ENCODE measurements around the gene CORO2A.

CORO2A gene

GRCh38 chr9:98203153-98203552 is 10.7 kb upstream of the CORO2A start:
- H3K4me3 ChIP-seq (ENCODE audit: low read length): no peak overlapping the region
- H4K5ac ChIP-seq (ENCODE audit: low read length): no peak overlapping the region
- no peaks in the 10 kb centered on the region for H3K79me1 ChIP-seq (ENCODE audit: low read length)
- no peak overlapping the region for H2BK15ac ChIP-seq (replicated peaks; ENCODE audit: low read depth)
- no peak overlapping the region for H4K8ac ChIP-seq (ENCODE audit: low read depth, low read length)
- H3K27me3 ChIP-seq (ENCODE audit: insufficient read depth, low read length, poor library complexity): no peaks in the 10 kb centered on the region
- H3K9ac ChIP-seq (ENCODE audit: low read length): no peak overlapping the region
- H3K79me2 ChIP-seq (ENCODE audit: control insufficient read depth, insufficient read depth, low read length): no peaks in the 10 kb centered on the region
- no peak overlapping the region for H3K4me2 ChIP-seq (ENCODE audit: low read length)
- no peak overlapping the region for H2AK5ac ChIP-seq (ENCODE audit: low read length)
- H3K18ac ChIP-seq (ENCODE audit: low read length): no peak overlapping the region
- H3K36me3 ChIP-seq (ENCODE audit: control insufficient read depth, insufficient read depth, low read length): peaks cover 3% of the 10 kb centered on the region
- H3K27ac ChIP-seq (ENCODE audit: low read depth, low read length): no peak overlapping the region
- DNase-seq: no peak
- no peak overlapping the region for H2BK5ac ChIP-seq (ENCODE audit: low read length)
- no CpG with 5 or more reads among the region's 7 CpGs for WGBS (ENCODE audit: extremely low coverage, insufficient coverage, low lambda C conversion rate)
- H3K4ac ChIP-seq (ENCODE audit: low read depth, low read length): no peak overlapping the region
- H3K23ac ChIP-seq (ENCODE audit: low read length): no peak overlapping the region
- no peak overlapping the region for H2BK120ac ChIP-seq (ENCODE audit: low read depth, low read length)
- no peaks in the 10 kb centered on the region for H3K4me1 ChIP-seq (ENCODE audit: control insufficient read depth, low read depth, low read length)
- H3K56ac ChIP-seq (ENCODE audit: low read length): no peak overlapping the region

DNA sequence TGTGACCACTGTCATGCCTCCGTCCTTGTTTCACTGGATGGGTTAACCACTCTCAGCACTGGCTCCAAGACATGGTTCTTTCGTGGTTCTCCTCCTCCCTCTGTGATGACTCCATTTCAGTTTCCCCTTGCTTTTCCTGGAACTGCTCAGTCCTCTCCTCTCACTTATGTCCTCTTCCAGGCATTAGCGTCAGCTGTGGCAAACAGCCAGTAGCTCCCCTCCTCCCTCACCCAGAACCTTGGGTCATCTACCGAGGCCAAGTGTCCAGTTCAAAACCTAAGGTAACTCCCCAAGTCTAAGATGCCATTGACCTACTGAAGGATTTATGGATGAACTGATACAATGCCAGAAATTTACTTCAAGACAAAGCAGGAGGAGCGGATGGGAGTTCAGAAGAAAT is 9.8 kb upstream of the CORO2A start:
- Histone ChIP-seq H3K56ac (ENCODE audit: low read length) (no peak overlapping the region), H4K8ac (ENCODE audit: low read depth, low read length) (no peak overlapping the region), H3K18ac (ENCODE audit: low read length) (no peak overlapping the region), H3K27me3 (ENCODE audit: insufficient read depth, low read length, poor library complexity) (no peaks in the 10 kb centered on the region), H4K5ac (ENCODE audit: low read length) (no peak overlapping the region), H3K9ac (ENCODE audit: low read length) (no peak overlapping the region), H3K23ac (ENCODE audit: low read length) (no peak overlapping the region), H3K79me1 (ENCODE audit: low read length) (no peaks in the 10 kb centered on the region), H3K4me2 (ENCODE audit: low read length) (no peak overlapping the region), H3K4me3 (ENCODE audit: low read length) (no peak overlapping the region), H3K36me3 (ENCODE audit: control insufficient read depth, insufficient read depth, low read length) (peaks cover 2% of the 10 kb centered on the region), H2BK120ac (ENCODE audit: low read depth, low read length) (no peak overlapping the region), H3K79me2 (ENCODE audit: control insufficient read depth, insufficient read depth, low read length) (no peaks in the 10 kb centered on the region), H2AK5ac (ENCODE audit: low read length) (no peak overlapping the region), H3K27ac (ENCODE audit: low read depth, low read length) (no peak overlapping the region), H2BK15ac (replicated peaks; ENCODE audit: low read depth) (no peak overlapping the region), H3K4me1 (ENCODE audit: control insufficient read depth, low read depth, low read length) (no peaks in the 10 kb centered on the region), H3K4ac (ENCODE audit: low read depth, low read length) (no peak overlapping the region), H2BK5ac (ENCODE audit: low read length) (no peak overlapping the region)
- DNase-seq: no peak
- WGBS (ENCODE audit: extremely low coverage, insufficient coverage, low lambda C conversion rate): no CpG with 5 or more reads among the region's 5 CpGs

- WGBS (ENCODE audit: extremely low coverage, insufficient coverage, low lambda C conversion rate): no CpG with 5 or more reads among the region's 7 CpGs
These were observed 9.3 kb upstream of the CORO2A start for GRCh38 chr9:98201749-98202148.

DNA sequence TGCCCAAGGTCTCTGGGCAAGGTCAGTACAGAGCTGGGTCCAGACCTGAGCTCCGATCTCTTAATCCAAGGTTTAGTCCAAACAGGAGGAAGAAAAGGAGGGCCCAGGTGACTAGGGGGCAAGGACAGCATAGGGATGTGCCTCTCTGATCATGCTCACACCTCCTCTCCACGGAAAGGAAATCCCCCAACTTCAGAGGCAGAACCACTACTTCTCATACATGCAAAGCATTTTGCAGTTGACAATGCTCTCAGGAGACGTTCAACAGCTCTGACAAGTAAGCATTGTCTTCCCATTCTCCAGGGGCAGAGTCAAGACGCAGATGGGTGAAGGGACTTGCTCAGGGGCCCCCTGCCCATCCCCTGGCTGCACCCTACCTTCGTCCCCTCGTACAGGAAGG is 8.7 kb upstream of the CORO2A start:
- Histone ChIP-seq H3K4me3 (ENCODE audit: low read length) (no peak overlapping the region), H3K4ac (ENCODE audit: low read depth, low read length) (no peak overlapping the region), H2AK5ac (ENCODE audit: low read length) (no peak overlapping the region), H4K5ac (ENCODE audit: low read length) (no peak overlapping the region), H3K4me2 (ENCODE audit: low read length) (no peak overlapping the region), H3K9ac (ENCODE audit: low read length) (no peak overlapping the region), H3K36me3 (ENCODE audit: control insufficient read depth, insufficient read depth, low read length) (peaks cover 2% of the 10 kb centered on the region), H2BK120ac (ENCODE audit: low read depth, low read length) (no peak overlapping the region), H3K4me1 (ENCODE audit: control insufficient read depth, low read depth, low read length) (no peaks in the 10 kb centered on the region), H3K27ac (ENCODE audit: low read depth, low read length) (no peak overlapping the region), H3K79me1 (ENCODE audit: low read length) (no peaks in the 10 kb centered on the region), H4K8ac (ENCODE audit: low read depth, low read length) (no peak overlapping the region), H3K23ac (ENCODE audit: low read length) (no peak overlapping the region), H3K27me3 (ENCODE audit: insufficient read depth, low read length, poor library complexity) (no peaks in the 10 kb centered on the region), H2BK15ac (replicated peaks; ENCODE audit: low read depth) (no peak overlapping the region), H3K56ac (ENCODE audit: low read length) (no peak overlapping the region), H3K79me2 (ENCODE audit: control insufficient read depth, insufficient read depth, low read length) (no peaks in the 10 kb centered on the region), H2BK5ac (ENCODE audit: low read length) (no peak overlapping the region), H3K18ac (ENCODE audit: low read length) (no peak overlapping the region)
- DNase-seq: no peak
- WGBS (ENCODE audit: extremely low coverage, insufficient coverage, low lambda C conversion rate): no CpG with 5 or more reads among the region's 6 CpGs

More at GRCh38 chr9:98201749-98202148, 9.3 kb upstream of the CORO2A start:
- Histone ChIP-seq H3K4me1 (ENCODE audit: control insufficient read depth, low read depth, low read length) (no peaks in the 10 kb centered on the region), H4K5ac (ENCODE audit: low read length) (no peak overlapping the region), H3K18ac (ENCODE audit: low read length) (no peak overlapping the region), H3K4me3 (ENCODE audit: low read length) (no peak overlapping the region), H3K4me2 (ENCODE audit: low read length) (no peak overlapping the region), H2AK5ac (ENCODE audit: low read length) (no peak overlapping the region), H3K36me3 (ENCODE audit: control insufficient read depth, insufficient read depth, low read length) (peaks cover 2% of the 10 kb centered on the region), H3K56ac (ENCODE audit: low read length) (no peak overlapping the region), H3K4ac (ENCODE audit: low read depth, low read length) (no peak overlapping the region), H4K8ac (ENCODE audit: low read depth, low read length) (no peak overlapping the region), H3K79me1 (ENCODE audit: low read length) (no peaks in the 10 kb centered on the region), H3K79me2 (ENCODE audit: control insufficient read depth, insufficient read depth, low read length) (no peaks in the 10 kb centered on the region), H3K27me3 (ENCODE audit: insufficient read depth, low read length, poor library complexity) (no peaks in the 10 kb centered on the region), H3K23ac (ENCODE audit: low read length) (no peak overlapping the region), H3K9ac (ENCODE audit: low read length) (no peak overlapping the region), H2BK15ac (replicated peaks; ENCODE audit: low read depth) (no peak overlapping the region), H2BK120ac (ENCODE audit: low read depth, low read length) (no peak overlapping the region), H3K27ac (ENCODE audit: low read depth, low read length) (no peak overlapping the region), H2BK5ac (ENCODE audit: low read length) (no peak overlapping the region)
- no peak for DNase-seq

GRCh38 chr9:98199388-98200033 is 7.1 kb upstream of the CORO2A start:
- Histone ChIP-seq H2BK120ac (ENCODE audit: low read depth, low read length) (no peak overlapping the region), H2AK5ac (ENCODE audit: low read length) (no peak overlapping the region), H3K27me3 (ENCODE audit: insufficient read depth, low read length, poor library complexity) (no peaks in the 10 kb centered on the region), H3K27ac (ENCODE audit: low read depth, low read length) (no peak overlapping the region), H3K79me1 (ENCODE audit: low read length) (no peaks in the 10 kb centered on the region), H3K79me2 (ENCODE audit: control insufficient read depth, insufficient read depth, low read length) (no peaks in the 10 kb centered on the region), H4K8ac (ENCODE audit: low read depth, low read length) (no peak overlapping the region), H2BK5ac (ENCODE audit: low read length) (no peak overlapping the region), H3K9ac (ENCODE audit: low read length) (no peak overlapping the region), H3K23ac (ENCODE audit: low read length) (no peak overlapping the region), H3K4me3 (ENCODE audit: low read length) (no peak overlapping the region), H3K4me2 (ENCODE audit: low read length) (no peak overlapping the region), H3K36me3 (ENCODE audit: control insufficient read depth, insufficient read depth, low read length) (peaks cover 2% of the 10 kb centered on the region), H3K56ac (ENCODE audit: low read length) (no peak overlapping the region), H3K4me1 (ENCODE audit: control insufficient read depth, low read depth, low read length) (no peaks in the 10 kb centered on the region), H2BK15ac (replicated peaks; ENCODE audit: low read depth) (no peak overlapping the region), H3K4ac (ENCODE audit: low read depth, low read length) (no peak overlapping the region), H4K5ac (ENCODE audit: low read length) (no peak overlapping the region), H3K18ac (ENCODE audit: low read length) (no peak overlapping the region)
- DNase-seq: no peak
- no CpG with 5 or more reads among the region's 20 CpGs for WGBS (ENCODE audit: extremely low coverage, insufficient coverage, low lambda C conversion rate)

DNA sequence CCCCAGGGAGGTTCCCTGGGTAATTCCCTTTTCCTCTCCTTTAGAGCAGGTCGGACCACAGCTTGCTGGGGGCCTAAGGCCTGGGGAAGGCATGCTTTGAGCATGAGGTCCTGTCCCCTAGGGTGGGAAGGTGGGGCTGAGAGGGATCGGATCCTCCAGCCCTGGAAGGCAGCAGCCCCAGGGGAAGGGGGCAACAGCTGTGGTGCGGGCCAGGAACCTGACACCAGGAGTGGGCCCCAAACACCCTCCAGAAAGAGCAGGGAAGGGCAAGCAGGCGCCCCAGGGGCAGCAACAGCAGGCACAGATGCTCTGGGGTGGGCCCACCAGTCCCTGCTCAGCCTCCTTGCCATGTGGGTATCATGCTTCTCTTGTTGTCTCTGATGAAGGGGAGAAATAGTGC is 3.2 kb upstream of the CORO2A start:
- Histone ChIP-seq H3K79me1 (ENCODE audit: low read length) (peaks cover 4% of the 10 kb centered on the region), H3K4me2 (ENCODE audit: low read length) (no peak overlapping the region), H3K18ac (ENCODE audit: low read length) (no peak overlapping the region), H3K9ac (ENCODE audit: low read length) (no peak overlapping the region), H3K79me2 (ENCODE audit: control insufficient read depth, insufficient read depth, low read length) (peaks cover 11% of the 10 kb centered on the region), H2AK5ac (ENCODE audit: low read length) (no peak overlapping the region), H3K23ac (ENCODE audit: low read length) (no peak overlapping the region), H3K4ac (ENCODE audit: low read depth, low read length) (no peak overlapping the region), H2BK15ac (replicated peaks; ENCODE audit: low read depth) (no peak overlapping the region), H2BK5ac (ENCODE audit: low read length) (no peak overlapping the region), H3K27me3 (ENCODE audit: insufficient read depth, low read length, poor library complexity) (no peaks in the 10 kb centered on the region), H3K36me3 (ENCODE audit: control insufficient read depth, insufficient read depth, low read length) (no peaks in the 10 kb centered on the region), H2BK120ac (ENCODE audit: low read depth, low read length) (no peak overlapping the region), H3K56ac (ENCODE audit: low read length) (no peak overlapping the region), H3K27ac (ENCODE audit: low read depth, low read length) (no peak overlapping the region), H3K4me1 (ENCODE audit: control insufficient read depth, low read depth, low read length) (peaks cover 2% of the 10 kb centered on the region), H3K4me3 (ENCODE audit: low read length) (no peak overlapping the region), H4K8ac (ENCODE audit: low read depth, low read length) (no peak overlapping the region), H4K5ac (ENCODE audit: low read length) (no peak overlapping the region)
- no CpG with 5 or more reads among the region's 4 CpGs for WGBS (ENCODE audit: extremely low coverage, insufficient coverage, low lambda C conversion rate)
- DNase-seq: peak; percentile 21

Measured in mesendoderm (in vitro differentiated cells).